ENCODE data around the gene SRA1. TPM values are rescaled to one million over a fixed set of nuclear protein-coding genes. Genes with fewer than 3 reads are reported as not detected.

SRA1 gene
- total and polyA plus RNA-seq, 9 of the 15 experiments (the other 6 are each of a cell fraction or from before 2014, with no cell fraction given) = 24.1 to 47.4 (median 41.3) TPM

- TF ChIP-seq RBM14 (IDR thresholded peaks at IDR 0.05; ENCODE audit: borderline replicate concordance, insufficient read depth, low read depth, low read length) (no peak), GMEB1 (CRISPR knock-in tag; IDR thresholded peaks at IDR 0.05) (peak; percentile 97), RBFOX2 (IDR thresholded peaks at IDR 0.05; ENCODE audit: low read depth, low read length) (peak; percentile 99), NRF1 (conservative IDR thresholded peaks at IDR 0.05 in 1 of 2, IDR thresholded peaks at IDR 0.05 in 1 of 2) (peak; percentile 98 to 99), NCOA6 (IDR thresholded peaks at IDR 0.05) (peak; percentile 88), ZBTB49 (CRISPR knock-in tag; IDR thresholded peaks at IDR 0.05; ENCODE audit: borderline replicate concordance) (no peak), CGGBP1 (CRISPR knock-in tag; IDR thresholded peaks at IDR 0.05) (no peak; the same call in 1 of the 2 replicates), RCOR1 (IDR thresholded peaks at IDR 0.05; ENCODE audit: borderline replicate concordance in 1 of 2, low read depth in 2 of 2, low read length in 2 of 2) (peak in 1 of 2 experiments; percentile 53; a peak in 1 of 4 replicates), C11orf30 (IDR thresholded peaks at IDR 0.05; ENCODE audit: low read depth) (peak; percentile 97), RB1 (IDR thresholded peaks at IDR 0.05; ENCODE audit: low read depth) (peak; percentile 10; the same call in 1 of the 2 replicates), SMAD4 (CRISPR knock-in tag; conservative IDR thresholded peaks at IDR 0.05) (peak; percentile 85), ZNF589 (CRISPR knock-in tag; IDR thresholded peaks at IDR 0.05; ENCODE audit: low read depth) (peak; percentile 83), TCF7L2 (IDR thresholded peaks at IDR 0.05; ENCODE audit: low read depth, low read length) (no peak), CUX1 (CRISPR knock-in tag; IDR thresholded peaks at IDR 0.05) (no peak)
Observed at GRCh38 chr5:140564196-140565023, 7.1 kb upstream of the SRA1 start, which contains the start of the genes APBB3 and SLC35A4 (continued).
